ENCODE measurements around the gene KRTAP6-3. TPM values are rescaled to one million over a fixed set of nuclear protein-coding genes. Genes with fewer than 3 reads are reported as not detected.

The KRTAP6-3 gene
- polyA plus RNA-seq, 1 donor from 2014 or later: not detected

GRCh38 chr21:30629200-30629599 lies 37.0 kb downstream of the KRTAP6-3 start:
- Histone ChIP-seq H3K9ac (ENCODE audit: low read length) (no peak overlapping the region), H3K27me3 (ENCODE audit: insufficient read depth, low read depth, low read length) (no peaks in the 10 kb centered on the region), H2AFZ (ENCODE audit: low read depth, low read length) (no peak overlapping the region), H3K9me3 (ENCODE audit: low read length) (peaks cover 6% of the 10 kb centered on the region), H3K4me2 (ENCODE audit: low read length) (no peak overlapping the region), H3K79me2 (replicated peaks; ENCODE audit: insufficient read depth, low read length) (no peaks in the 10 kb centered on the region), H3K36me3 (ENCODE audit: insufficient read depth, low read length) (no peaks in the 10 kb centered on the region), H3F3A (ENCODE audit: insufficient read depth, low read length, poor library complexity, severe bottlenecking) (no peaks in the 10 kb centered on the region), H3K9me2 (ENCODE audit: insufficient read depth, low read length) (no peaks in the 10 kb centered on the region), H3K27ac (ENCODE audit: low read length) (no peak overlapping the region), H3K4me3 (ENCODE audit: low read length) (no peak overlapping the region), H4K20me1 (ENCODE audit: insufficient read depth) (no peaks in the 10 kb centered on the region)
- TF ChIP-seq EZH2 (IDR thresholded peaks at IDR 0.05; ENCODE audit: borderline replicate concordance, insufficient read depth, low read length, poor library complexity, severe bottlenecking) (no peak), CTCF (IDR thresholded peaks at IDR 0.05; ENCODE audit: poor library complexity, severe bottlenecking) (no peak)

DNA sequence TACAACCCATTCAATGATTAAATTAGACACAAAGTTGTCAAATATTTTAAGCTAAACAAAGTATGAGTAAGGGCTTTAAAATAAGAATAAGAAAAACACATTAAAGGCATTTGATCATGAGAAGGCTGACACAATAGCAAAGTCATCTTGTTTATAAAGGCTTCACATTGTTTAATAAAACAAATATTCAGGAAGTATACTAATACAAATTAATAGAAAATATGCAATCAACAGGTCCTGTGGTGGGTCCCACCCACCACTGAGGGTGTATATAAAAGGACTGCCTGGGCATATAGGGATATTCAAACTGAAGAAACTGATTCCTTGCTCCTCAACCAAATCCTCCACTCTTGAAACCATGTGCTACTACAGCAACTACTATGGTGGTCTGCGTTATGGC lies 42.7 kb downstream of the KRTAP6-3 start, which contains the start of gene KRTAP20-2:
KRTAP20-2 (plus strand) TSS at position 301 of the 400 bp plus-strand sequence; CDS start at position 359, 58 bp downstream.
- Histone ChIP-seq H3K9ac (ENCODE audit: low read length) (no peak within 1 kb of the TSS), H3K4me2 (ENCODE audit: low read length) (no peak within 1 kb of the TSS)

More for the DNA sequence above, 42.7 kb downstream of the KRTAP6-3 start, which contains the start of gene KRTAP20-2:
- TF ChIP-seq POLR2AphosphoS5 (IDR thresholded peaks at IDR 0.05): no peak
- no peak for TF ChIP-seq TAF1 (IDR thresholded peaks at IDR 0.05; ENCODE audit: low read depth)
- no peak for TF ChIP-seq CTCF (IDR thresholded peaks at IDR 0.05; ENCODE audit: poor library complexity, severe bottlenecking)
- TF ChIP-seq, protein P1, sequence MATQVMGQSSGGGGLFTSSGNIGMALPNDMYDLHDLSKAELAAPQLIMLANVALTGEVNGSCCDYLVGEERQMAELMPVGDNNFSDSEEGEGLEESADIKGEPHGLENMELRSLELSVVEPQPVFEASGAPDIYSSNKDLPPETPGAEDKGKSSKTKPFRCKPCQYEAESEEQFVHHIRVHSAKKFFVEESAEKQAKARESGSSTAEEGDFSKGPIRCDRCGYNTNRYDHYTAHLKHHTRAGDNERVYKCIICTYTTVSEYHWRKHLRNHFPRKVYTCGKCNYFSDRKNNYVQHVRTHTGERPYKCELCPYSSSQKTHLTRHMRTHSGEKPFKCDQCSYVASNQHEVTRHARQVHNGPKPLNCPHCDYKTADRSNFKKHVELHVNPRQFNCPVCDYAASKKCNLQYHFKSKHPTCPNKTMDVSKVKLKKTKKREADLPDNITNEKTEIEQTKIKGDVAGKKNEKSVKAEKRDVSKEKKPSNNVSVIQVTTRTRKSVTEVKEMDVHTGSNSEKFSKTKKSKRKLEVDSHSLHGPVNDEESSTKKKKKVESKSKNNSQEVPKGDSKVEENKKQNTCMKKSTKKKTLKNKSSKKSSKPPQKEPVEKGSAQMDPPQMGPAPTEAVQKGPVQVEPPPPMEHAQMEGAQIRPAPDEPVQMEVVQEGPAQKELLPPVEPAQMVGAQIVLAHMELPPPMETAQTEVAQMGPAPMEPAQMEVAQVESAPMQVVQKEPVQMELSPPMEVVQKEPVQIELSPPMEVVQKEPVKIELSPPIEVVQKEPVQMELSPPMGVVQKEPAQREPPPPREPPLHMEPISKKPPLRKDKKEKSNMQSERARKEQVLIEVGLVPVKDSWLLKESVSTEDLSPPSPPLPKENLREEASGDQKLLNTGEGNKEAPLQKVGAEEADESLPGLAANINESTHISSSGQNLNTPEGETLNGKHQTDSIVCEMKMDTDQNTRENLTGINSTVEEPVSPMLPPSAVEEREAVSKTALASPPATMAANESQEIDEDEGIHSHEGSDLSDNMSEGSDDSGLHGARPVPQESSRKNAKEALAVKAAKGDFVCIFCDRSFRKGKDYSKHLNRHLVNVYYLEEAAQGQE (IDR thresholded peaks at IDR 0.05; ENCODE audit: borderline replicate concordance): no peak
- no peak for TF ChIP-seq EZH2 (IDR thresholded peaks at IDR 0.05; ENCODE audit: borderline replicate concordance, insufficient read depth, low read length, poor library complexity, severe bottlenecking)
- no peak for TF ChIP-seq MXI1 (conservative IDR thresholded peaks at IDR 0.05; ENCODE audit: poor library complexity, severe bottlenecking)
- TF ChIP-seq RAD21 (conservative IDR thresholded peaks at IDR 0.05): no peak
- TF ChIP-seq SMC3 (conservative IDR thresholded peaks at IDR 0.05; ENCODE audit: poor library complexity): no peak
- no peak for TF ChIP-seq EP300 (conservative IDR thresholded peaks at IDR 0.05; ENCODE audit: poor library complexity, severe bottlenecking)
- Histone ChIP-seq H2AFZ (ENCODE audit: low read depth, low read length) (no peak within 1 kb of the TSS), H4K20me1 (ENCODE audit: insufficient read depth) (no peaks in the 10 kb centered on the region), H3K4me3 (ENCODE audit: low read length) (no peak within 1 kb of the TSS), H3K9me2 (ENCODE audit: insufficient read depth, low read length) (no peaks in the 10 kb centered on the region), H3K27ac (ENCODE audit: low read length) (no peak within 1 kb of the TSS), H3K79me2 (replicated peaks; ENCODE audit: insufficient read depth, low read length) (no peaks in the 10 kb centered on the region), H3K27me3 (ENCODE audit: insufficient read depth, low read depth, low read length) (no peaks in the 10 kb centered on the region), H3F3A (ENCODE audit: insufficient read depth, low read length, poor library complexity, severe bottlenecking) (no peaks in the 10 kb centered on the region), H3K36me3 (ENCODE audit: insufficient read depth, low read length) (no peaks in the 10 kb centered on the region), H3K9me3 (ENCODE audit: low read length) (no peaks in the 10 kb centered on the region)

Measured in neural cell (in vitro differentiated cells).